AG09309 (cell line): ENCODE data around the gene PLXNB1.

Source experiments
- DNase-seq: peaks from one replicate; pipeline ENCODE4 v3.0.0-alpha.2; 2010; ENCODE audit warnings: low read depth
- H3K4me3 ChIP-seq: 2 replicates; pipeline ENCODE4 v1.5.1; 2011; ENCODE audit warnings: mild to moderate bottlenecking, low read depth, low read length, moderate library complexity; ENCODE audit not compliant: control insufficient read depth
- CTCF ChIP-seq: IDR thresholded peaks from 2 replicates; pipeline ENCODE4 v1.5.1; 2011; ENCODE audit warnings: mild to moderate bottlenecking, low read depth, low read length, inconsistent platforms; ENCODE audit not compliant: insufficient read depth, control insufficient read depth; ENCODE audit errors: missing control alignments

PLXNB1 gene

GRCh38 chr3:48369693-48370332, 60.1 kb downstream of the PLXNB1 start:
- no peak overlapping the region for H3K4me3 ChIP-seq
- TF ChIP-seq CTCF: no peak
- no peak for DNase-seq

GRCh38 chr3:48367201-48367600, 62.7 kb downstream of the PLXNB1 start:
- DNase-seq: no peak
- no peak overlapping the region for H3K4me3 ChIP-seq
- no peak for TF ChIP-seq CTCF

- TF ChIP-seq CTCF: no peak
- no peak overlapping the region for H3K4me3 ChIP-seq
- DNase-seq: no peak
Measured at GRCh38 chr3:48364840-48365239, 65.0 kb downstream of the PLXNB1 start.

GRCh38 chr3:48361928-48362327, 68.0 kb downstream of the PLXNB1 start:
- TF ChIP-seq CTCF: no peak
- no peak overlapping the region for H3K4me3 ChIP-seq
- no peak for DNase-seq

GRCh38 chr3:48356419-48356818, 73.5 kb downstream of the PLXNB1 start:
- H3K4me3 ChIP-seq: no peak overlapping the region
- no peak for TF ChIP-seq CTCF
- DNase-seq: no peak

GRCh38 chr3:48353987-48354386, 75.9 kb downstream of the PLXNB1 start:
- TF ChIP-seq CTCF: no peak
- no peak for DNase-seq
- H3K4me3 ChIP-seq: no peak overlapping the region
